Activated CD4-positive, alpha-beta memory T cell treated with anti-CD3 and anti-CD28 coated beads, Interleukin-2, amount 10 ng/mL, durations not matched to agents 7 days and 5 days (primary cell): Measurements from ENCODE around the gene TMTC3. TPM values are rescaled to one million over a fixed set of nuclear protein-coding genes. Genes with fewer than 3 reads are reported as not detected.
"Not testable (repeated sequence)": the region's sequence is repeated elsewhere in the genome, so short reads cannot be mapped to it uniquely, and the experiment has no call there.

Experiments used
- CTCF ChIA-PET: fragments of 350-600 bp; sonication (Branson Sonifier 250); formaldehyde crosslinking; loops from one replicate; lab custom pipeline; 2021; ENCODE audit warnings: antibody characterized with exemption, inconsistent platforms; lab: Charles Lee
- POLR2A ChIA-PET: fragments of 350-600 bp; sonication (Branson Sonifier 250); formaldehyde crosslinking; loops from one replicate; lab custom pipeline; 2021; ENCODE audit warnings: antibody characterized with exemption; lab: Charles Lee
- DNase-seq: peaks from one replicate; pipeline ENCODE4 v3.0.0-alpha.2; 2020
- H3K27ac Mint-ChIP-seq: one replicate; pipeline ENCODE4 v1.8.0; 2021; ENCODE audit warnings: mild to moderate bottlenecking, mixed read lengths
- H3K27me3 Mint-ChIP-seq: one replicate; pipeline ENCODE4 v1.8.0; 2021; ENCODE audit warnings: mixed read lengths
- H3K36me3 Mint-ChIP-seq: one replicate; pipeline ENCODE4 v1.8.0; 2021; ENCODE audit warnings: low read depth, mixed read lengths
- H3K4me1 Mint-ChIP-seq: one replicate; pipeline ENCODE4 v1.8.0; 2021; ENCODE audit warnings: mixed read lengths
- H3K4me3 Mint-ChIP-seq: one replicate; pipeline ENCODE4 v1.8.0; 2021; ENCODE audit warnings: mild to moderate bottlenecking, mixed read lengths
- H3K9me3 Mint-ChIP-seq: one replicate; pipeline ENCODE4 v1.8.0; 2021; ENCODE audit warnings: mixed read lengths
- total RNA-seq, 2 experiments: library from RNA; stranded (reverse); gene quantifications; one replicate each; pipeline ENCODE4 v1.2.3, GENCODE V29; 2021

TMTC3 gene
- total RNA-seq, 2 experiments from 2014 or later, result 5.9 to 6.7 TPM

DNA sequence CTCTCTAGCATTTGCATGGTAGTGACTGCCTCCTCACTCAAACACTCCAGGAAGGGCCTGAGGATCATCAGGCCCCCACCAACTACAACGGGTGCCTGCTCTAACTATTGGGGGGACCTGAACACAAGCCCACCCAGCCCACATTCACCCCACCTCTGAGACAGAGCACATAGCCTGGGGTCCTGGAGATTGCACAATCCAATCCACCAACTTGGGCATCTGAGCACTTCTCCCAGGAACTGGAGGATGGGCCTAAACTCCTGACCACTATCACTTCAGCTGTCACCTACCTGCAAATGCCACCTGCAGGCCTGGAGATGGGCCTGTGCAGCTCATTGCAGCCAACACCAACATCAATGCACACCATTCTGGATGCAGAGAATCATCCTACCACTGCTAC is 66.6 kb downstream of the TMTC3 start:
- CTCF ChIA-PET, result no interaction called here
- H3K27me3 Mint-ChIP-seq, result no peaks in the 10 kb centered on the region

GRCh38 chr12:88210311-88210710 is 68.2 kb downstream of the TMTC3 start:
- H3K36me3 Mint-ChIP-seq, CTCF ChIA-PET: not testable (repeated sequence)
- H3K9me3 Mint-ChIP-seq, result peaks cover 30% of the 10 kb centered on the region

More for the DNA sequence above, 66.6 kb downstream of the TMTC3 start:
- POLR2A ChIA-PET, result no interaction called here
- peaks cover 25% of the 10 kb centered on the region for H3K9me3 Mint-ChIP-seq
- no peak overlapping the region for H3K27ac Mint-ChIP-seq
- no peaks in the 10 kb centered on the region for H3K4me1 Mint-ChIP-seq
- H3K4me3 Mint-ChIP-seq, result no peak overlapping the region
- H3K36me3 Mint-ChIP-seq, result no peaks in the 10 kb centered on the region
- no peak for DNase-seq

DNA sequence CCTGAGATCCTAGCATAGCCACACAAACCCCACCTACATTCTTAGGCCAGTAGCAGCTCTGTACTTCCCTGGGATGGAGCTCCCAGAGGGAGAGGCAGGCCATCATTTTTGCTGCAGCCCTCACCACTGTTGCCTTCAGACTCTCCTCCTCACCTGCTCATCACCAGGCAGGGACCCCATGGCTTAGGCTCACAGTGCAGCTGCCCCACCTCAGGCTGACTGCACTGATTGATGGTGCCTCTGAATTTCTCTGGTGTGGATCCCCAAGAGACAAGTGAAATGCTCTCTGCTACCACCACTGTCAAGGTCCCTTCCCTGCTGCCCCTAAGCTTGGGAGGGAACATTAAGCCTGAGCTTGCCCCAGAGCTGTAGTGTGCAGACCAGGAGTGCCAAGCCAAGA is 76.2 kb downstream of the TMTC3 start:
- H3K27ac Mint-ChIP-seq, result no peak overlapping the region
- peaks cover 22% of the 10 kb centered on the region for H3K9me3 Mint-ChIP-seq
- ChIA-PET CTCF (no interaction called here), POLR2A (no interaction called here)
- H3K27me3 Mint-ChIP-seq, result no peaks in the 10 kb centered on the region
- no peak for DNase-seq
- no peaks in the 10 kb centered on the region for H3K4me1 Mint-ChIP-seq
- no peak overlapping the region for H3K4me3 Mint-ChIP-seq
- H3K36me3 Mint-ChIP-seq, result no peaks in the 10 kb centered on the region

More at GRCh38 chr12:88210311-88210710, 68.2 kb downstream of the TMTC3 start:
- H3K27ac Mint-ChIP-seq, H3K4me3 Mint-ChIP-seq, POLR2A ChIA-PET, DNase-seq, H3K27me3 Mint-ChIP-seq, H3K4me1 Mint-ChIP-seq: not testable (repeated sequence)

GRCh38 chr12:88219861-88220260 is 77.8 kb downstream of the TMTC3 start:
- H3K36me3 Mint-ChIP-seq, result no peaks in the 10 kb centered on the region
- ChIA-PET CTCF (no interaction called here), POLR2A (no interaction called here)
- no peaks in the 10 kb centered on the region for H3K4me1 Mint-ChIP-seq
- no peaks in the 10 kb centered on the region for H3K27me3 Mint-ChIP-seq
- DNase-seq, result no peak
- H3K27ac Mint-ChIP-seq, result no peak overlapping the region
- no peak overlapping the region for H3K4me3 Mint-ChIP-seq
- peaks cover 17% of the 10 kb centered on the region for H3K9me3 Mint-ChIP-seq

DNA sequence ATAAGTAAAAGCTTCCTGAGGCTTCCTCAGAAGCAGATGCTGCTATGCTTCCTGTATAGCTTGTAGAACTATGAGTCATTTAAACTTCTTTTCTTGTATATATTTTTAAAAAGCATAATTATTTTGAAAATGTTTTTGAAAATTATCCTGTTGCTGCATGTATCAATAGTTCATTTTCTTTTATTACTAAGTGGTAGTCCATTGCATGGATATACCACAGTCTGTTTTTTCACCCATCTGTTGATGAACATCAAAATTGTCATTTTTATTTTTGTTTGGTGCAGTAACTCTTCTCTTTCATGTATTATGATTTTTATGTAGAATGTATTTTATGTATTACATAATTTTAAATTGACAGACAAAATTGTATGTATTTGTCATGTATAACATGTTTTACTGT is 81.4 kb downstream of the TMTC3 start:
- Mint-ChIP-seq H3K4me3 (no peak overlapping the region), H3K9me3 (peaks cover 19% of the 10 kb centered on the region), H3K27ac (no peak overlapping the region), H3K36me3 (peaks cover 4% of the 10 kb centered on the region), H3K27me3 (no peaks in the 10 kb centered on the region), H3K4me1 (peaks cover 7% of the 10 kb centered on the region)
- ChIA-PET CTCF (interaction anchor here (0.7 kb wide), 1 partner anchor 308 kb away, joined by 3 read pairs; no protein-coding TSS in a partner anchor), POLR2A (no interaction called here)
- DNase-seq, result no peak

DNA sequence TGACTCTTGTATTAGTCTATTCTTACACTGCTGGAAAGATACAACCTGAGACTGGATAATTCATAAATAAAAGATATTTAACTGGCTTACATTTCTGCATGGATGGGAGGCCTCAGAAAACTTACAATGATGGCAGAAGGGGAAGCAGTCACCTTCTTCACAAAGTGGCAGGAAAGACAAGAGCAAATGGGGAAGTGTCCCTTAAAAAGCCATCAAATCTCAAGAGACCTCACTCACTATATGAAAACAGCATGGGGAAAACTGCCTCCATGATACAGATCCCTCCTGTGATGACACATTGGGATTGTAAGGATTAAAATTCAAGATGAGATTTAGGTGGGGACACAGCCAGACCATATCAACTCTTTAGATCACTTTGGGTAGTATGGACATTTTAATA is 83.7 kb downstream of the TMTC3 start:
- no peak for DNase-seq
- POLR2A ChIA-PET, result no interaction called here
- H3K27me3 Mint-ChIP-seq, result no peaks in the 10 kb centered on the region
- H3K9me3 Mint-ChIP-seq, result peaks cover 6% of the 10 kb centered on the region
- no peak overlapping the region for H3K4me3 Mint-ChIP-seq
- H3K36me3 Mint-ChIP-seq, result peaks cover 4% of the 10 kb centered on the region
- no peak overlapping the region for H3K27ac Mint-ChIP-seq
- peaks cover 7% of the 10 kb centered on the region for H3K4me1 Mint-ChIP-seq
- CTCF ChIA-PET, result no interaction called here

DNA sequence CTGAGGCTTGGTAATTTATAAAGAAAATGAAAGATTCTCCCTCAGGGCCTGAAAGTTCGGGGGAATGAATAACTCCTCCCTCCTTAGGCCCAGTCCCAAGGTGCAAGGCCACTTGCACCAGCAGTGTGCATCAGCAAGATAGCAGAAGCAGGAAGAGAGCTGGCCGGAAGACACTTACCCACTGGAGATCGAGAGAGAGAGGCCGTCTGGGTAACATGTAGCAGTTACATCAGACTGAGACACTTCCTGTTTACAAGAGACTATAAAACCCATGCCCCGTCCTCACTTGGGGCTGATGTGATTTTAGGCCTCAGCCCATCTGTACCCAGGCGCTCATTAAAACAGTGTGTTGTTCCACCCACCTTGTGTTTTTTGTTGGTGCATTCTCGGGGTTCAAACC is 85.2 kb downstream of the TMTC3 start:
- H3K27me3 Mint-ChIP-seq, result no peaks in the 10 kb centered on the region
- ChIA-PET CTCF (no interaction called here), POLR2A (no interaction called here)
- H3K27ac Mint-ChIP-seq, result no peak overlapping the region
- H3K4me1 Mint-ChIP-seq, result peaks cover 7% of the 10 kb centered on the region
- H3K36me3 Mint-ChIP-seq, result peaks cover 4% of the 10 kb centered on the region
- peaks cover 2% of the 10 kb centered on the region for H3K9me3 Mint-ChIP-seq
- no peak overlapping the region for H3K4me3 Mint-ChIP-seq
- no peak for DNase-seq

DNA sequence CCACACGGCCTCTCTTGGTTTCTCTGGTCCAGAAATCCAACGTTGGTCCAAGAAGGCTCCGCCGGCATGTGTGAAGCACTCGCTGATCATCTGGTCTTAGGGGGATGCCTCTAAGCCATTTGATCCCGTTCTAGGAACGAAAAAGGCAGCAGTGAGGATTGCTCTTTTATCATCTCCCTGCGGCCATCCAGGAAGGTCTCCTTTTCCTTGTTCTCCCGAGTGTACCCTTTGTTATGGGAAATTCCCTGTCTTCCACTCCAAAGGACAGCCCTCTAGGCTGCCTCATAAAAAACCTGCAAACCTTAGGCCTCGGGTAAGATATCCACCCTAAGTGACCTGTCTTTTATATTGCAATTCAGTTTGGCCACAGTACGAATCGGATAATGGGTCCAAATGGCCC is 85.8 kb downstream of the TMTC3 start:
- ChIA-PET CTCF (no interaction called here), POLR2A (no interaction called here)
- no peak overlapping the region for H3K4me3 Mint-ChIP-seq
- peaks cover 2% of the 10 kb centered on the region for H3K9me3 Mint-ChIP-seq
- peaks cover 4% of the 10 kb centered on the region for H3K36me3 Mint-ChIP-seq
- no peaks in the 10 kb centered on the region for H3K27me3 Mint-ChIP-seq
- H3K27ac Mint-ChIP-seq, result no peak overlapping the region
- peaks cover 7% of the 10 kb centered on the region for H3K4me1 Mint-ChIP-seq
- no peak for DNase-seq

GRCh38 chr12:88228720-88229119 is 86.6 kb downstream of the TMTC3 start:
- Mint-ChIP-seq H3K27ac (no peak overlapping the region), H3K36me3 (peaks cover 4% of the 10 kb centered on the region), H3K4me1 (peaks cover 7% of the 10 kb centered on the region), H3K27me3 (no peaks in the 10 kb centered on the region), H3K9me3 (peaks cover 2% of the 10 kb centered on the region), H3K4me3 (no peak overlapping the region)
- no peak for DNase-seq
- POLR2A ChIA-PET, result no interaction called here
- CTCF ChIA-PET, result no interaction called here

GRCh38 chr12:88230271-88230670 is 88.2 kb downstream of the TMTC3 start:
- Mint-ChIP-seq H3K4me1 (peaks cover 7% of the 10 kb centered on the region), H3K36me3 (peaks cover 4% of the 10 kb centered on the region), H3K27ac (no peak overlapping the region), H3K9me3 (peaks cover 3% of the 10 kb centered on the region), H3K27me3 (no peaks in the 10 kb centered on the region), H3K4me3 (no peak overlapping the region)
- POLR2A ChIA-PET, result no interaction called here
- DNase-seq, result no peak
- CTCF ChIA-PET, result no interaction called here

- H3K4me1 Mint-ChIP-seq, result peaks cover 12% of the 10 kb centered on the region
- no peak overlapping the region for H3K27ac Mint-ChIP-seq
- CTCF ChIA-PET, result no interaction called here
- no peak for DNase-seq
- no peaks in the 10 kb centered on the region for H3K27me3 Mint-ChIP-seq
- H3K4me3 Mint-ChIP-seq, result no peak overlapping the region
- POLR2A ChIA-PET, result no interaction called here
- peaks cover 1% of the 10 kb centered on the region for H3K9me3 Mint-ChIP-seq
- peaks cover 3% of the 10 kb centered on the region for H3K36me3 Mint-ChIP-seq
Observed at GRCh38 chr12:88235183-88235833, 93.2 kb downstream of the TMTC3 start.

DNA sequence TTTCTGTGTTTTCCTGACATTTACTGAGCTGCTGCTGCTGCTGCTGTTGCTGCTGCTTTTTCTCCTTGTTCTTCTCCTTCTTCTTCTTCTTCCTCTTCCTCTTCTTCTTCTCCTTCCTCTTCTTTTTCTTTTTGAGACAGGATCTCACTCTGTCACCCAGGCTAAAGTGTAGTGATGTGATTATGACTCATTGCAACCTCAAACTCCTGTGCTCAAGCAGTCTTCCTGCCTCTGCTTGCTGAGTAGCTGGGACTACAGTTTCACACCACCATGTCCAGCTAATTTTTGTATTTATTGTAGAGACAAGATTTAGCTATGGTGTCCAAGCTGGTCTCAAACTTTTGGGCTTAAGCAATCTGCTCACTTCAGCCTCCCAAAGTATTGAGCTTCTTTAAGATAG is 95.8 kb downstream of the TMTC3 start:
- ChIA-PET CTCF (no interaction called here), POLR2A (no interaction called here)
- H3K27ac Mint-ChIP-seq, result no peak overlapping the region
- DNase-seq, result no peak
- peaks cover 3% of the 10 kb centered on the region for H3K36me3 Mint-ChIP-seq
- peaks cover 3% of the 10 kb centered on the region for H3K9me3 Mint-ChIP-seq
- H3K27me3 Mint-ChIP-seq, result no peaks in the 10 kb centered on the region
- H3K4me1 Mint-ChIP-seq, result peaks cover 21% of the 10 kb centered on the region
- H3K4me3 Mint-ChIP-seq, result no peak overlapping the region

GRCh38 chr12:88238406-88238805 is 96.3 kb downstream of the TMTC3 start:
- Mint-ChIP-seq H3K4me3 (no peak overlapping the region), H3K9me3 (peaks cover 3% of the 10 kb centered on the region), H3K27me3 (no peaks in the 10 kb centered on the region), H3K27ac (no peak overlapping the region), H3K4me1 (peaks cover 24% of the 10 kb centered on the region), H3K36me3 (peaks cover 3% of the 10 kb centered on the region)
- ChIA-PET POLR2A (no interaction called here), CTCF (no interaction called here)
- no peak for DNase-seq

GRCh38 chr12:88241862-88242570 is 99.9 kb downstream of the TMTC3 start:
- Mint-ChIP-seq H3K4me3 (no peak overlapping the region), H3K4me1 (peaks cover 24% of the 10 kb centered on the region)
- CTCF ChIA-PET, result no interaction called here

More at GRCh38 chr12:88241862-88242570, 99.9 kb downstream of the TMTC3 start:
- Mint-ChIP-seq H3K9me3 (peaks cover 2% of the 10 kb centered on the region), H3K36me3 (peaks cover 3% of the 10 kb centered on the region), H3K27me3 (no peaks in the 10 kb centered on the region), H3K27ac (no peak overlapping the region)
- no peak for DNase-seq
- POLR2A ChIA-PET, result no interaction called here
